Gastroesophageal sphincter (tissue), 3 donors: Measurements from ENCODE around the gene RB1.

Source experiments
- CTCF ChIP-seq, 4 experiments: fragments of 200-600 bp in 2 of 4; fragments of 450-650 bp in 2 of 4; sonication (generic) in 1 of 4; IDR thresholded peaks; one replicate each; pipeline ENCODE4 v1.5.1; 2017 to 2019; ENCODE audit warnings: antibody characterized with exemption in 4 of 4, mild to moderate bottlenecking in 2 of 4, moderate library complexity in 2 of 4
- EP300 ChIP-seq: sonication (generic); formaldehyde crosslinking; IDR thresholded peaks from one replicate; pipeline ENCODE4 v1.6.1; 2017; ENCODE audit warnings: antibody characterized with exemption, mild to moderate bottlenecking
- POLR2A ChIP-seq, 2 donors: fragments of 450-650 bp; IDR thresholded peaks; one replicate each; pipeline ENCODE4 v1.6.1; 2017; ENCODE audit warnings: antibody characterized with exemption in 2 of 2, mild to moderate bottlenecking in 2 of 2, moderate library complexity in 1 of 2

- no peak for TF ChIP-seq CTCF (IDR thresholded peaks at IDR 0.05)
- TF ChIP-seq POLR2A (IDR thresholded peaks at IDR 0.05), result no peak
- TF ChIP-seq EP300, result no peak
Measured at GRCh38 chr13:48446464-48446863, 142.9 kb downstream of the RB1 start.
